Muscle of arm (tissue), 14 donors: Measurements from ENCODE around the gene STRIT1. TPM values are rescaled to one million over a fixed set of nuclear protein-coding genes. Genes with fewer than 3 reads are reported as not detected.

Source experiments
- DNase-seq: peaks from one replicate; pipeline ENCODE4 v3.0.0-alpha.2; 2013
- long read RNA-seq, 11 donors: transcript quantifications; one replicate each; lab custom pipeline, GENCODE V29; 2026
- polyA plus RNA-seq, 12 donors: library from polyadenylated mRNA; unstranded; fragments of 120-200 nt; gene quantifications; one replicate each; pipeline ENCODE4 v1.2.1, GENCODE V29; 2013; ENCODE audit not compliant: insufficient read length in 12 of 12

Gene STRIT1
- polyA plus RNA-seq = 1,000 to 10,000 TPM in 1 of 12 donors, 100 to 1,000 TPM in 2, 10 to 100 TPM in 9; 22.9 to 2,129 (median 55.4) TPM
- long read RNA-seq, donor 1 = 0 reads
- long read RNA-seq, donor 2, transcript DWORF-201 (3 exons, 873 nt) = major isoform, 70 of 176 reads
- long read RNA-seq, donor 2, partial matches to known transcripts = 106 of 176 reads
- long read RNA-seq, donor 2, other reads (novel, unspliced or antisense) = 0 of 176 reads
- long read RNA-seq, donor 3, transcript DWORF-201 (3 exons, 873 nt) = major isoform, 54 of 166 reads
- long read RNA-seq, donor 3, partial matches to known transcripts = 112 of 166 reads
- long read RNA-seq, donor 3, other reads (novel, unspliced or antisense) = 0 of 166 reads
- long read RNA-seq, donor 4, transcript DWORF-201 (3 exons, 873 nt) = major isoform, 13 of 82 reads
- long read RNA-seq, donor 4, partial matches to known transcripts = 69 of 82 reads
- long read RNA-seq, donor 4, other reads (novel, unspliced or antisense) = 0 of 82 reads
- long read RNA-seq, donor 5, transcript DWORF-201 (3 exons, 873 nt) = major isoform, 99 of 170 reads
- long read RNA-seq, donor 5, partial matches to known transcripts = 71 of 170 reads
- long read RNA-seq, donor 5, other reads (novel, unspliced or antisense) = 0 of 170 reads
- long read RNA-seq, donor 6, transcript DWORF-201 (3 exons, 873 nt) = major isoform, 65 of 224 reads
- long read RNA-seq, donor 6, partial matches to known transcripts = 159 of 224 reads
- long read RNA-seq, donor 6, other reads (novel, unspliced or antisense) = 0 of 224 reads
- long read RNA-seq, donor 7, transcript DWORF-201 (3 exons, 873 nt) = major isoform, 61 of 157 reads
- long read RNA-seq, donor 7, partial matches to known transcripts = 96 of 157 reads
- long read RNA-seq, donor 7, other reads (novel, unspliced or antisense) = 0 of 157 reads
- long read RNA-seq, donor 8, transcript DWORF-201 (3 exons, 873 nt) = major isoform, 97 of 198 reads
- long read RNA-seq, donor 8, partial matches to known transcripts = 101 of 198 reads
- long read RNA-seq, donor 8, other reads (novel, unspliced or antisense) = 0 of 198 reads
- long read RNA-seq, donor 9, transcript DWORF-201 (3 exons, 873 nt) = major isoform, 43 of 93 reads
- long read RNA-seq, donor 9, partial matches to known transcripts = 50 of 93 reads
- long read RNA-seq, donor 9, other reads (novel, unspliced or antisense) = 0 of 93 reads
- long read RNA-seq, donor 10, transcript DWORF-201 (3 exons, 873 nt) = major isoform, 37 of 85 reads
- long read RNA-seq, donor 10, partial matches to known transcripts = 48 of 85 reads
- long read RNA-seq, donor 10, other reads (novel, unspliced or antisense) = 0 of 85 reads
- long read RNA-seq, donor 11, transcript DWORF-201 (3 exons, 873 nt) = major isoform, 187 of 440 reads
- long read RNA-seq, donor 11, partial matches to known transcripts = 253 of 440 reads
- long read RNA-seq, donor 11, other reads (novel, unspliced or antisense) = 0 of 440 reads

- DNase-seq = no peak
These were observed at the start of gene STRIT1 for GRCh38 chr3:155293516-155293915. TSS of gene STRIT1 (minus strand) at chr3:155293683.

GRCh38 chr3:155342344-155342743 lies 48.9 kb upstream of the STRIT1 start:
- DNase-seq = peak; percentile 23

GRCh38 chr3:155339052-155339451 lies 45.6 kb upstream of the STRIT1 start:
- DNase-seq = no peak

DNA sequence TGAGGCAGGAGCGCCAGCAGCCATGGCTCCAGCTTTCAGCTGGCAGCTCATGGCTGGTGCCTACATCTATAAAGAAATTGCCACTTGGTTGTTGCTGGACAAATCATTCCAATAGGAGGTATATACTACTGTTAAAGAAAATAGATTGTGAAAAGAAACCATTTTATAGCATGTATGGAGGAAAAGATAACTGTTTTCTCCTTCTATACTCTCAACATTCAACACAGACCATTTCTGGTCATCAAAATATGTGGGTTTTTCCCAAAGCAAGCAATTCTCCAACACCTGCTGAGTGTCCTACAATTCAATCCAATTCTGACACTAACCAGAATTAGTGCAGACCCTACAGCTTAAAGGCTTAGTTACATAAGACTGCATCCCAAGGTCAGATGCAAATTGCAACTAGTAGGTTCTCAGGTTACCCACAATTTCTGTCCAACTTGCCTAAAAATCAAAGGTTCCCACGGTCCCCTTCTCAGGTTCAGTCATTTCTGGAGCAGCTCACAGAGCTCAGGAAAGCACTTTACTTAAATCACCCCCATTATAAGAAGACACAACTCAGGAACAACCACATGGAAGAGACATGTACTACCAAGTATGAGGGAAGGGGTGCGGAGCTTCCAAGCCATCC lies 42.4 kb upstream of the STRIT1 start:
- DNase-seq = no peak

- DNase-seq = no peak
These were observed 41.6 kb upstream of the STRIT1 start for GRCh38 chr3:155334914-155335723.

GRCh38 chr3:155334215-155334913 lies 40.9 kb upstream of the STRIT1 start:
- no peak for DNase-seq

GRCh38 chr3:155332716-155333115 lies 39.2 kb upstream of the STRIT1 start:
- no peak for DNase-seq

DNA sequence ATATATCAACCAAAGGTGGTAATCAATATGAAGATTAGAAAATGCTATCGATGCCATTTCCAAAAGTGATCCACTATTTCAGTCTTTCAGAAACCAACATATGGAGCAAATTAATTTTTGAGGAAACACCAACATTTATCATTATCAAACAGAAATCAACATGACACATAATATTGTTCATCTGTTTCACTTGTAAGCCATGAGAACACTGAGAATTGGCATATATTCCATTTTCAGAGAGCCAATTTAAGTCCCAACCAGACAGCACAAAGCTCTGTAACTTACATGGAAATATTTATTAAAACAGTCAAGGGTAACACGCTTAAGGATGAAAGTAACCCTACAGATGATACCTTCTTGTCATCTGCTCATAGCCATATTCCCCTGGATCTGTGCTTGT lies 37.6 kb upstream of the STRIT1 start:
- DNase-seq = no peak

- no peak for DNase-seq
These were observed 36.9 kb upstream of the STRIT1 start for GRCh38 chr3:155330370-155330769.

DNA sequence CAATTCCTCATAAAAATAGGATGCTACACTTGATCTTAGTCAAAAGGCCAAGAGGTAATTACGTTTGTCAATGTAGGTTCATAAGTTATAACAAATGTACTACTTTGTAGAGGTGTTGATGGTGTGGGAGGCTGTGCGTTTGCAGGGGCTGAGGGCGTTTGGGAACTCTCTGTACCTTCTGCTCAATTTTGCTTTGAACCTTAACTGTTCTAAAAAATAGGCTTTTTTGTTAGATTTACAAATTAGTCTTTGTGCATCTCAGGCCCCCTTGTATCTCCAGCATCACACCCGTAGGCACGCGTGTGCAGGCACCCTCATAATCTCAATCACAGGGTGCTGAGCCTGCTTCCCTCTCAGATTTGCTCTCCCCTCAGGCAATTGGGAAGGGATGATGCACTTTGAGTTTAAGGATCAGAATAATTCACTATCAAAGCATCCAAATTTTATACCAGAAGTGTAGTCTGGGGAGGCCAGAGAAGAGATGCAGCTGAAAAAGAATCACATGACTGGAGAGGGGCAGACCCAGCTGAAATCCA lies 36.1 kb upstream of the STRIT1 start:
- DNase-seq = no peak

DNA sequence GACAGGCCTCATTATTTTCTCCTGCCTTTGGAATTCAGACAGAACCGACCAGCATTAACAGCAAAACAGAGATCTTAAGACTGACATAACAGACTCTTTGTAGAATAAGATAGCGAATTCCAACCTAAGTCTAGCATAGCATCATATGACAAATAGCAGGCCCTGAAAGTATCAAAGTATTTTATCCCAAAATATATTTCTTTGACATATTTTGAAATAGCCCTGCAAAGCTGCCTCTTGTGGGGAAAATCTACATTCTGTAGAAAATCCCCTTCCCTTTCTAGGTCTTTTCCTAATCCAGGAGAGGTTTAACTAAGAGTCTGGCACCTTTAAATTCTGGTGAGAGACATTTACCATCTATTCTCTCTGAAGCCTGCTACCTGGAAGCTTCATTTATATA lies 34.4 kb upstream of the STRIT1 start:
- no peak for DNase-seq

- DNase-seq = no peak
These were observed 33.9 kb upstream of the STRIT1 start for GRCh38 chr3:155327430-155327829.

GRCh38 chr3:155326901-155327300 lies 33.4 kb upstream of the STRIT1 start:
- DNase-seq = no peak

DNA sequence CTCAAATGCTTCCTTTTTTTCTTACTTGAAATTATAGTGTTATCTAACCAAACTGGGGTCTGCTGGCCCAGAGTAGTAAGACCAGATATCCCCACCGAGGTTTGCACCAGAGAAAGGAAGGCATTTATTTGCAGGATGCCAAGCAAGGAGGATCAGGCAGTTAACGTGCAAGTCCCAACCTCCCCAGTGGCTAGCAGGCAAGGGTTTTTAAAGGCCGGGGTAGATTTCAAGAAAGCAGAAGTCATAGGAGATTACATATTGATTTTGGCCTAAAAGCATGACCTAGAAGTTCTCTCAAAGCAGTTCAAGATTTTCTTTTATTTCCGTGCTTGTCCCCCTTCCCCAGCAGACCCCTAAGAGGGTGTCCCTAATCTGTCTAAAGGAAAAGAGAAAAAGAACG lies 32.8 kb upstream of the STRIT1 start:
- DNase-seq = no peak

DNA sequence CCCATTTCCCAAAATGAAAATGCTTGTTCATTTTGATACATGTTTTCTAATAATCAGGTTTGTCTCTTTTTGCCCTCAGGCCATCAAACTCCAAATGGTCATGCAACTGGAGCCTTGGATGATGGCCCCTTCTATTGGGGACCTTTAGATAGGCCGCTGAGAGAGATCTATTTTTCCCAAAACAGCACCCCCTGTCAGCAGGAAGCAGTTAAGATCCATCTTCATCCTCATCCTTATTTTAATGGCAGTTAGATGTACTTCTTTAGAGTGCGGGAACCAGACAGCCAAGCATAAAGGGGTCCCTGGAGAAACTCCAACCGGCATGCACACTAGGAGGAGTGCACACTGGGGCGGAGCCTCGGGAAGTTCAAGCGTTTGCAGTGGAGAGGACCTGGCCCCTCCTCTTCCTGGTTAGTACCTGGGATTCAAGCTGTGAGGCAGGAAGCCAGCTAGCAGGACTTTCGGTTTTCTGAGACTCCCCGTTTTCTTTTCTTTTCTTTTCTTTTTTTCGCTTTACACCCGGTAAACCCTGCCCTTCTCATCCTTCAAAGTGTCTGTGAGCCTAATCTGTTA lies 31.9 kb upstream of the STRIT1 start:
- DNase-seq = no peak

DNA sequence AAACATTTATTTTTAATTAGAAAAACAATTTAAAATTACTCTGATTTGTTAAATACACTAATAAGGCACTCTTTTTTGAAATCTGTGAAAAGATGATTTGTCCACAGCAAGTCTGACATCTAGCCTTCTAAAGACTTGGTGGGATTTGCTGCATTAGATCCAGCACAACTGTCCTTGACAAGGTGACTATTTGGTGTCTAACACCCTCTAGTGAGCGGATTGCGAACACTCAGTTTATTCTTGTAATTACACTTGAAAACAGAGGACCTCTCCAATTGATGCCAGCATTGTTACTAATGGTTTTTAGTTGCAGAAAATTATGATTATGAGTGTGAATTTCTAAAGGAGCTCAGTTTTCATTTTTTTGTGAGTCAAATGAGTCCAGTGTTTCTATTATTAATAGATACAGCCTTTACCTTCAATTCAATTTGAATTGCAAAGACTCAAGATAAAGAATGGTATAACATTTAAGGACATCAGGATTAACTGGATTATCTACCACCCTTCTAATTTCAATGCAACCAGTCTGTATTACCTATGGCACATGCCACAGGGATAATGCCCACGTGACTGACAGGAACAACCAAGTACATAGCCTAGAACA lies 29.7 kb upstream of the STRIT1 start:
- DNase-seq = peak; percentile 74

- DNase-seq = no peak
These were observed 27.9 kb upstream of the STRIT1 start for GRCh38 chr3:155321418-155321817.

- no peak for DNase-seq
These were observed 27.5 kb upstream of the STRIT1 start for GRCh38 chr3:155320934-155321333.
